D721Med (cell line): ENCODE measurements around the gene PKN2.
"Not testable (repeated sequence)": the region's sequence is repeated elsewhere in the genome, so short reads cannot be mapped to it uniquely, and the experiment has no call there.

ENCODE experiments used
- DNase-seq: peaks from one replicate; pipeline ENCODE4 v3.0.0; 2011; ENCODE audit warnings: low spot score; ENCODE audit not compliant: insufficient read length
- FAIRE-seq: peaks from 2 replicates; lab custom pipeline; 2011; peaks lifted over from hg19 to GRCh38; lab: Jason Lieb, UNC
- TF ChIP-seq, protein P1 (sequence below): IDR thresholded peaks from 2 replicates; pipeline ENCODE4 v1.5.1; 2012; ENCODE audit warnings: mild to moderate bottlenecking, control low read depth; ENCODE audit not compliant: insufficient read depth; ENCODE audit errors: missing control alignments

Gene PKN2

DNA sequence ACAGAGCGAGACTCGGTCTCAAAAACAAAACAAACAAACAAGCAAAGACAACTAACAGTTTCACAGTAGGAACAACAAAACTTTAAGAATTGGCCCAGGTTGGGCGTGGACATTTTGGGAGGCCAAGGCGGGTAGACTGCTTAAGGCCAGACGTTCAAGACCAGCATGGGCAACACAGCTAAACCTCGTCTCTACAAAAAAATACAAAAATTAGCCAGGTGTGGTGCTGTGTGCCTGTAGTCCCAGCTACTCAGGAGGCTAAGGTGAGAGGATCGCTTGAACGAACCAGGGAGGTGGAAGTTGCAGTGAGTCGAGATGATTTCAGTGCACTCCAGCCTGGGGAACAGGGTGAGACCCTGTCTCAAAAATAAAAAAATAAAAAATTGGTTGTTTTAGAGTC lies 193.8 kb downstream of the PKN2 start:
- DNase-seq (no peak), FAIRE-seq (no peak)
- TF ChIP-seq, protein P1, sequence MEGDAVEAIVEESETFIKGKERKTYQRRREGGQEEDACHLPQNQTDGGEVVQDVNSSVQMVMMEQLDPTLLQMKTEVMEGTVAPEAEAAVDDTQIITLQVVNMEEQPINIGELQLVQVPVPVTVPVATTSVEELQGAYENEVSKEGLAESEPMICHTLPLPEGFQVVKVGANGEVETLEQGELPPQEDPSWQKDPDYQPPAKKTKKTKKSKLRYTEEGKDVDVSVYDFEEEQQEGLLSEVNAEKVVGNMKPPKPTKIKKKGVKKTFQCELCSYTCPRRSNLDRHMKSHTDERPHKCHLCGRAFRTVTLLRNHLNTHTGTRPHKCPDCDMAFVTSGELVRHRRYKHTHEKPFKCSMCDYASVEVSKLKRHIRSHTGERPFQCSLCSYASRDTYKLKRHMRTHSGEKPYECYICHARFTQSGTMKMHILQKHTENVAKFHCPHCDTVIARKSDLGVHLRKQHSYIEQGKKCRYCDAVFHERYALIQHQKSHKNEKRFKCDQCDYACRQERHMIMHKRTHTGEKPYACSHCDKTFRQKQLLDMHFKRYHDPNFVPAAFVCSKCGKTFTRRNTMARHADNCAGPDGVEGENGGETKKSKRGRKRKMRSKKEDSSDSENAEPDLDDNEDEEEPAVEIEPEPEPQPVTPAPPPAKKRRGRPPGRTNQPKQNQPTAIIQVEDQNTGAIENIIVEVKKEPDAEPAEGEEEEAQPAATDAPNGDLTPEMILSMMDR = no peak

DNA sequence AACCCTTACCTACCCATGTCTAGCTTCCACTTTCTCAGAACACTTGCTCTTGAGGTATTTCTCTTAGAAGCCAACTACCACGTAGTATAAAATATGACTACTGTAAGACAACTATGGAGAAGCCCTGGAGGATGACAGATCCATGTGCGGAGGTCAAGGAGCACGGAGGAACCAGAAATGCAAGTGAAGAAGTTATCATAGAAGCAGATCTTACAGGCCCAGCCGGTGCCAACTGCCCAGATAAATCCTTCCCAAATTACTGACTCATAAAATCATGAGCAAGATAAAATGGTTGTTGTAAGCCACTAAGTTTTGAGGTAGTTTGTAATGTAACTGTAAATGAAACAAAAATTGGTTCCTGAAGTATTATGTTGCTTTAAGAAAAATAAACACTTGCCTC lies 194.7 kb downstream of the PKN2 start:
- FAIRE-seq = peak; percentile 29
- no peak for DNase-seq
- TF ChIP-seq, protein P1 = no peak

DNA sequence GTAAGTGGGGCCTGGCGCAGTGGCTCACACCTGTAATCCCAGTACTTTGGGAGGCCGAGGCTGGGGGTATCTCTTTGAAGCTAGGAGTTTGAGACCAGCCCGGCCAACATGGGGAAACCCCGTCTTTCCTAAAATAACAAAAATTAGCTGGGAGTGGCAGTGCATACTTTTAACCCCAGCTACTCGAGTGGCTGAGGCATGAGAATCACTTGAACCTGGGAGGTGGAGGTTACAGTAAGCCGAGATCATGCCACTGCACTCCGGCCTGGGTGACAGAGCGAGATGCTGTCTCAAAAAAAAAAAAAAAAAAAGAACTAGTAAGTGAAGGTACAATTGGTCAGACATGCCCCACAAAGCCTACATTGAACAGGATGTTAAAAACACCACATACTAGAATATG lies 196.6 kb downstream of the PKN2 start:
- not testable (repeated sequence) for FAIRE-seq

DNA sequence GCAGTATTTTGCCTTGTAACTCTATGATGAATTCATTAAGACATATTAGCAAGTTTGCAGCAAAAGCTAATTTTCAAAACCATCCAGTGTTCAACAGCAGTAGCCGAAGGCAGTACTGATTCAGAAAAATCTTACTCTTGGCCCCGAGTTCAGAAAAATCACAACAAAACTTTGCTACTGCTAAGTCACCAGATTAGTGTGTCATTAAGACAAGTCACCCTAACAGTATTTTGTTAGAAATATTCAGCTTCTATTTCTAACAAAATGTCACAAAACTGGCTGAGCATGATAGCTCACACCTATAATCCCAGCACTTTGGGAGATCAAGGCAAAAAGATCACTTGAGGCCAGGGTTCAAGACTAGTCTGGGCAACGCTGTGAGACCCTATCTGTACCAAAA lies 199.1 kb downstream of the PKN2 start:
- FAIRE-seq (no peak), DNase-seq (no peak)
- TF ChIP-seq, protein P1 = no peak

More for the DNA sequence above, 196.6 kb downstream of the PKN2 start:
- not testable (repeated sequence) for DNase-seq
